Activated CD4-positive, CD25-positive, alpha-beta regulatory T cell treated with anti-CD3 and anti-CD28 coated beads, Interleukin-2, amount 50 U/mL, for 16 hours (primary cell): Measurements from ENCODE around the gene GPR183.

Experiments used
- DNase-seq: peaks from one replicate; pipeline ENCODE4 v3.0.0-alpha.2; 2020; ENCODE audit warnings: low read depth, low spot score

GPR183 gene, protein sequence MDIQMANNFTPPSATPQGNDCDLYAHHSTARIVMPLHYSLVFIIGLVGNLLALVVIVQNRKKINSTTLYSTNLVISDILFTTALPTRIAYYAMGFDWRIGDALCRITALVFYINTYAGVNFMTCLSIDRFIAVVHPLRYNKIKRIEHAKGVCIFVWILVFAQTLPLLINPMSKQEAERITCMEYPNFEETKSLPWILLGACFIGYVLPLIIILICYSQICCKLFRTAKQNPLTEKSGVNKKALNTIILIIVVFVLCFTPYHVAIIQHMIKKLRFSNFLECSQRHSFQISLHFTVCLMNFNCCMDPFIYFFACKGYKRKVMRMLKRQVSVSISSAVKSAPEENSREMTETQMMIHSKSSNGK

DNA sequence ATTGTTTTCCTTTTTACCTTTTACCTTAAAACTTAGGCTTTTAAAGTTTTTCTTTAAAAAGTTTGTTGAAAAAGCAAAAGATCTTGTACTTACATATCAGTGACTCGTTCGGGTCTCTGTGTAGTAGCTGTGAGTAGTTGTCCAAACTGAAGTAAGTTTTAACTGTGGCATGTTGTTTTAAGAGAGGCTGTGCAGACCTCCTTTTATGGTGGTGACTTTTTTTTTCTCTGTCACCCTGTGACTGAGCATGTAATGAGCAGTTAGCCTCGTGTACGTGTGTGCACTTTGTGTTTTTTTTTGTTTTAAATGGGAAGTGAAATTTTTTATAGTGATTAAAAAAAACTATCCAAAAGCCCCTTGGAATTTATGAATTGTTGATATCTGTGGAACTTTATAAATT, at the start of gene GPR183:
TSS of gene GPR183 (minus strand) at position 153 of the 400 bp plus-strand sequence. CDS start 11,254 bp downstream, outside the sequence.
- DNase-seq = no peak

DNA sequence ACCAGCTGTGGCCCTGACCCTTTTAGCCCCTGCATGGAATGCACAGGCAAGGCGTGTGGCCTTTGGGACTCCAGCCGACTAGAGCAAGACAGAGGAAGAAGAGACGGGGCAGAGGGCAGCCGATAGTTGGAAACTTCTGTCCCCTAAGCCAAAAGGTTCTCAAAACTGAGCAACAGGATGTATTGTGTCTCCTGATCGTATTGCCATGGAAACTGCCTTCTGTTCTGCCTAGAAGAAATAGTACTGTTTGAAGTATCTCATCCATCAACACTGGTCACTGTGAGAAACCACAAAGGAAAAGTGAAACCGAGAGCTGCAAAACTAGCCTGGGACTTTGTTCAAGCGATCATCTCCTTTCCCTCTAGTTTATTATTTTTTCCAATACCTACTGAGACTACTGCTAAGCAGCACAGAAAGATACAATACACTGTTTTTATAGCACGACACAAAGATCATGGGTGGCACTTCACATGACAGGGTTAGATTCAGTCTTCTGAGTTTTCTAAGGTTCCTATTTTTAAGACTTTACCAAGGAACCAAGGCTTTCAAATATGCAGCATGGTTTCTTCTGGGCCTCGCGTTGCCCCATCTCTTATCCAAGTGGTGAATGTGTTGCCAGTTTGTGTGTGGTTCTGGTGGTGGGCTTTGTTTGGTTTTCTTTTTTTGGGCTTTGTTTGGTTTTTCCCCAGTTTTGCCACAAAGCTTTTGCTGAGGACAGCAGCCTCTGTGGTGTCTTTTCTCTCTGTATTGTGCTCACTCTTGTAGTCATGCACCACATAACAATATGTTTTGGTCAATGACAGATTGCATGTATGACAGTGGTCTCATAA, 49.3 kb upstream of the GPR183 start:
- peak; percentile 43 for DNase-seq

DNA sequence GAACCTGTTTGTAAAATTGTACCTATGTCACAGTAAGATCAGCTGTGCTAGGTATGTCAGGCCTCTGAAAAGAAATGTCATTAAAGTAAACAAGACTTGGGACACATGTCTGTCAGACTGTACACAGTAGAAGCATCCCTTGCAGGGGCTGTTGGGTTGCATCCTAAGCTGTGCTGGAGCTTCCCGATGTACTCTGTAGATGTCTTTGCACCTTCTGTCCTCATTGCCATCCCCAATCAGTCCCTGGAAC, 48.7 kb upstream of the GPR183 start:
- no peak for DNase-seq

DNA sequence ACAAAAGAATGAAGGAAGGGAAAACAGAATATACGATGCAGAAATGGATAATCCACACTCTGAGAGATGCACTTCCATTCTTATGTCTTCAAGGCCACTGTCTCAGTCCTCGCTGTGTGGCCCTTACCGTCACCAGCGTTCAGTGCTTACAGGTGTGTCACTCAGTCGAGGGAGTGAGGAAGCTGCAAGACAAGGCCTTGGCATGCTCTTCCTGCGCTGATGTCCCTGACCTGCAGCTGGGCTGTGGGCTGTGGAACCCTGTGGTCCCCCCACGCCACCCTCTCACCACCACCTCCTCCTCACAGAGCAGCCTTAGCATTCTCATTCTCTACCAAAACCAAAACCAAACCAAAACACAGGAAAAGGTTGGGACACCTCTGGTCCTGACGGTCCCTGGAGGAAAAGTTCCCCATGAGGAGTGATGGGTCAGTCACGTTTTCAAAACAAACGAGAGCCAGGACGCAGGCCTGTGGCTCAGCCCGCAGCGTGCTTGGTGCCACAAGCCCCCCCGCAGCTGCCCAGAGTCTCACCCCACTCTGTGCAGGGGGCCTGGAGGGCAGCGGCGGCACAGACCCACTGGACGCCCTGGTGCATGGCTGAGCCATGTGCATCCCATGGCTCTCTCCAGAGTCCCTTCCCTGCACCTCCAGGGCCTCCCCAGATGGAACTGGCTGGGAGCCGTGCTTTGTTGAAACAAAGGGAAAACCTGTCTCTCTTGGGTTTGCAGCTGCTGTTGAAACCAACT, 48.2 kb upstream of the GPR183 start:
- no peak for DNase-seq

DNA sequence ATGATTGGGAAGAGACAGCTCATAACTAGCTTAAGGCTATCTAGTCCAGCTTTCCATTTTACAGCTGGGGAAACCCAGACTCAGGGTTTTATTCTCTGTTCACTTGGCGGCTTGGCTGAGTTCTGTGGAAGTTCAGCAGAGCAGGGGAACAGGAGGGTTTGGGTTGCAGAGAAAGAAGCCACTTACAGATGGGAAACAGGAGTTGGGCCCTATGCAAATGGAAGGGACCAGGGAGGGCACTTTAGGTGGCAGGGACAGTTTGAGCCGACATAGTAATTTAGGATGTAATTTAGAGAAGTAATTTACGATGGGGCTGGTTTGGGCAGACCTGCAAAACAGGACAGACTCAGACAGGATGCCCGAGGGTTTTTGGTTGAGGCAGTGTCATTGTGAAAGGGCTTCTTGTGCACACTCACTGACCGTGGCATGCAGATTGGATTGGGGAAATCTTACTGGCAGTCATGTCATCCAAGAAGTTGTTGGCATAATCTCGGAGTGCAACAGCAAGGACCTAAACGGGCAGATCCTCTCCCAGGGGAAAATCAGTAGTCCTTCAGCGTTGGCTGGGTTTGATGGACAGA, 47.3 kb upstream of the GPR183 start:
- DNase-seq = no peak

DNA sequence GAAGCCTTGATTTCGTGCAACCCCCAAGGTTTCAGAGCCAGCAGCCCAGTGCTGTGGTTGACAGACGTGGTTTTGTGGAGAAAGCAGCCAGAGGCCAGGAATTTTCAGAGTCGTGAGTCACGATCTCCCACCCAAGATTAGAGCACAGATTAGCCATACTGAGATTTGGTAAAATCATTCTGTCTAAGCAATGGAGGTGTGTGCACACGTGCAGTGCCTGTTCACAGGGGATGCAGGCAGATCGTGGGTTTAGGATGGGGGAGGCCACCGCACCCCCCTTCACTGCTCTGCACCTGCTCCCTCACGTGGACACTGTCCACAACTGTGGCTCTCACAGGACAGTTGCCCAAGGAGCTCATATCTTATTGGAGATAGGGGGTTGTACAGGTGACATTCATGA, 46.6 kb upstream of the GPR183 start:
- no peak for DNase-seq

DNA sequence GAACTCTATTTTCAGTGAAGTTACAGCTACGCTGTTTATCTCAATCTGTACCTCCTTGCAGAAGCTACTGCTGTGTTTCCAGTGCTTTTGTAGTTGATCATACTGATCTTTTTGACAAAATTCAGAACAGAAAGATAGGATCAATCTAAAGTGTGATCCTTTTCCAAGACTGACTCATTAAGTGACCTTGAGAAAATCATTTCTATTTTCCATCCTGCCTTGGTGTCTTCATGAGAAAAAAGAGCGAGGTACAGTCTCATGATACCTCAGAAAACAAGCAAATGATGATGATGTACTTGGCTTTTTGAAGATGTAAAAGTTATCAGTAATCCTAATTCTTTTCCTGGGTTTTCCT, 46.0 kb upstream of the GPR183 start:
- DNase-seq = no peak

DNA sequence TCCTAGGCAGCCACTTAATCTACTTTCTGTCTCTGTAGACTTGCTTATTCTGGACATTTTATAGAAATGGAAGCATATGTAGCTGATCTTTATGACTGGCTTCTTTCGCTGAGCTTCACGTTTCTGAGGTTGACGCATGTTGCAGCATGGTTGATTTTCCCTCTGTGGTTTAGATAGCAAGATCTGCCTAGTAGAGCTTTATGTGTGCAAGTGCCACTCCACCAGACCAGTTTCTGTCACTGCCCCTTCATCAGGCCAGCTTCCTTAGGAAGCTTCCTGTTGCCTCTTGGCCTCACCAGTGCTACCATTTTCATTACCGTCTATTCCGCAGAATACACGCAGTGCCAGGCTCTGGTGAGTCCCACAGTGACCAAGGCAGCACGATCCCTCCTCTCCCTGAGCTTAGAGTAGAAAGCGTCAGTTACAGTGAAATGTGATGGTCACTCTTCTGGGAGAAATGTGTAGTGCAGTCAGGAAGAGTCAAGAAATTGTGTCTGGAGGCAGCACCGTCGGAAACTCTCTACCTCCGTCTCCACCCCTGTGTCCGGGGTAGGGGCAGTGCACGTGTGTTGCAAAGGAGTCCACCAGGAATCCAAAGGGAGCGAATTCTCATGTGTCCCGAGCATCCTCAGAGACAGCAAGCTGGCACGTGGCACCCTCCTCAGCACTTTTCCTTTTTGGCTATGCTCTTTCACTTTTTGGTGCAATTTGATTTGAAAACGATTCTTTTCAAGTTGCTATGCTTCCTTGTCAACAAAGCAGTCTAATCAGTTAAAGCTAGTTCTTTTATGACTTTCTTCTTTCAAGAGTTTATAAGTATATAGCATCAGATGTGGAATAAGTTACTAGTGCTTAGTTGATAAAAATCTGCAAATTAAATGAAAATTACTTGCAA, 45.4 kb upstream of the GPR183 start:
- no peak for DNase-seq

DNA sequence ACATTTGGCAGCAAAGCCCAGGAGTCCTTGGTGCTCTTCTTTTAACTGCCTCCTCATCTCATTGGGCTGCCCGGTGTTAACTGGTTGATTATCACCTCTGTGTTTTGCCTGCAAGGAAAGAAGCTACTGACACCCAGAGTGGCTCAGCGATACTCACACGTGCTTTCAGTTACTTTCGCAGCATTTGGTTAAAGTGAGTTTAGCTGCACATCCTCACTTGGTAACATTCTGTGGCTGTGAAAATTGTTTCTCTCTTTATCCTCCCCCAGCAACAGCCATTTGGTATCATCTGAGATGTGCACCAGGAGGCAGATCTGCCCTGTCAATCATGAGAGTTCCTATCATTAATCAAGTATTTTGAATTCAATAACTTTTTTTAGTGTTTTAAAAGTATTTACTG, 44.6 kb upstream of the GPR183 start:
- DNase-seq = no peak

DNA sequence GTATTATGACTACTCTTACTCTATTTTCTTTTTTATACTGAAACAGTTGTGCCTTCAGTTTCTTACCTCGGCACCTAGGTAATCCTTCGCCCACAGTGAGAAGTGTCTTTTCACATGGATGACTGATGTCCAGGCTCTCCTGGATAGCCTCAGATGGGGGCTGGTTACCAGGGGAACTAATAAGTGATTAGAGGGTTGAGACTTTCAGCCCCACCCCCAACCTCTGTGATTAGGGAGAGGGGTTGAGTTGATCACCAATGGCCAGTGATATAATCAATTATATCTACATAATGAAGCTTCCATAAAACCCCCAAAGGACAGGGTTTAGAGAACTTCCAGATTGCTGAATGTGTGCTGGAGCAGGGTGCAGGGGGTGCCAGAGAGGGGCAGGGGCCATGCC, 43.0 kb upstream of the GPR183 start:
- no peak for DNase-seq

DNA sequence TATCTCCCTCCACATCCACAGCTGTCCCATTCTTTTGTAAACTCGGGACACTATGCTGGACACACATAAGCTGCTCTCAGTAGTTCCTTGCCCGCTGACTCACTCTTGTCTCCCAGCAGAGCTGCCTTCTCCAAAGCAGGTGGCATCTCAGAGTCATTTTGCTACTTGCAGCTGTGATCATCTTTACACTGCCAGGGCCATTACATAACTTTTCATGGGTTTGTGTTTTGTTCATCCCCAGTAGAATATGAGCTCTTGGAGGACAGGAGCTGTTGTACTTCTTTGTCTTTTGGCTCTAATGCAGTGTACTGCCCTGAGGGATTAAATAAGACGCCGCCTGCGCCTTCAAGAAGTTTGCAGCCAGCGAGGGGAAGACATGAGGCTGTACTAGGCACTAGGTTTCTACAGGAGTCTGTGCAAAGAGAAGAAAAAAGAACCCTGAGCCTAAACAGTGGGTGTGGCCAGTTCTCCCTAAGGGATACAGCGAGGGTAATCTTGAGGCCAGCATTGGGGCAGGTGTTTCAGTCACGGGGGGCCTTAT, 40.8 kb upstream of the GPR183 start:
- DNase-seq = no peak

DNA sequence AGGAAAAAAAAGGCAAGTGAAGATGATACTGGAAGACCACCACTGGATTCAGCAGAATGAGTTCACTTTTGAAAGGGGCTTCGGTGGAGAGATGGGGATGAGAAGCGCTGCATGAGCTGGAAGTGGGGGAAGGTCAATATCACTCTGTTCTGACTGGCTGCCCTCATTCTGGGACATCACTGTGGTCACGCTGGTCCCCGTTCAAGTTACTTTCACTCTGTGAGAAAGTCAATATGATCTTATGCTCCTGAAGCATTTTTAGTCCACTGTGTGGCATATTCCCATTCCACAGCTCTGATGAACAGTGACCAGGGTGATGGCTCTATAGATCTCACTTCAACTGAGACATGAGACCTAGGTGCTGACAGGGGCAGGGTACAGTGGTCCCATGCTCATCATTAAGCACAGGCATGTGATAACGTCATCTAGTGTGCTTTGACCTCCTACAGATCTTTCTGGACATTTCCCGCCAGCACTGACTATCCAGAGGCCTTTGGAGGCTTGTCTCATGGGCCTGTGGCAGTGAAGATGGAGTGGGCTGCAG, 40.2 kb upstream of the GPR183 start:
- DNase-seq = no peak

DNA sequence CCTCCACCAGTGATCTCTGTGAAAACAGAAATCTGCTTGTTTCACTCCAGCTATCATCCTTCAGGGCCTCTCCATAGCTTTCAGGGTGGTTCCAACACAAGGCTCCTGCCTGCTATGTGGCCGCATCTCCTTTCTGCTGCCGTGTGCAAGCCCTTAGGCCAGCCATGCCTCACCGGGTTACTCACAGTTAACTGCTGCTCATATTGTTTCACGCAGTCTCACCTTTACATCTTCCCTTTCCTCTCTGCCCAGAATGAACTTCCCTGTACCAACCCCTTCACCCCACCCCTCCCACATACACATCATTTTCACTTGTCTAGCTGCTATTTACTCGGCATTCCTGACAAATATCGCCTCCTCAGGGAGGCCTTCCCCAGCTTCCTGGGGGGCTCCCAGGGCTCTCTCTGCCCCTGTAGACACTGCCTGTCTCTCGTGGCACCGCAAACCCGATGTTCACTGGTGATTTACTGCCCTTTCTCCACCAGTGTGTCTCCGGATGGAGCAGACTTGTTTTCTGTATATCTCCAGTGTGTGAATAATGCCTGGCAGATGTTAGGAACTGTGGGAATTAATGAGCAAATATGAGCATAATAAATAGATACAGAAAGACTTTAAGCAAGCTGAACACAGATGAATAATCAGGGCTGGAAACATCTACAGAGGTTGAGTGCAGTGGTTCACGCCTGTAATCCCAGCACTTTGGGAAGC, 39.3 kb upstream of the GPR183 start:
- no peak for DNase-seq

DNA sequence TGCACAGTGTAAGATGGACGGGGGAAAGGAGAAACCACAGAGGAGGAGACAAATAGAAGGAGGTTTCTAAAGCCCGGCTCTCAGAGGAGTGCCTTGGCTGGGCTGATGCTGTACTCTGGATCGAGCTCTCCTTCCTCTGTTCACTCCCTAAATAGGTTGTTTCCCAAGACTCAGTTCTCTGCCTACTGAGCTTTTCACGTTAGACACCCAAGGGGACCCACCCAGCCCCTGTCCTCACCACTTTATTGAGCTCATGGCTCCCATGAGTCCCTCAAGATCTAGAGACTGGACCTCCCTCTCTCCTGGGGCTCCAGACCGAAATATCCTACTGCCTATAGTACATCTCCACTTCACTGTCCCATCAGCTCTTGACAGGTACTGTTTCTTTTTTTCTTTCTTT, 38.1 kb upstream of the GPR183 start:
- no peak for DNase-seq

DNA sequence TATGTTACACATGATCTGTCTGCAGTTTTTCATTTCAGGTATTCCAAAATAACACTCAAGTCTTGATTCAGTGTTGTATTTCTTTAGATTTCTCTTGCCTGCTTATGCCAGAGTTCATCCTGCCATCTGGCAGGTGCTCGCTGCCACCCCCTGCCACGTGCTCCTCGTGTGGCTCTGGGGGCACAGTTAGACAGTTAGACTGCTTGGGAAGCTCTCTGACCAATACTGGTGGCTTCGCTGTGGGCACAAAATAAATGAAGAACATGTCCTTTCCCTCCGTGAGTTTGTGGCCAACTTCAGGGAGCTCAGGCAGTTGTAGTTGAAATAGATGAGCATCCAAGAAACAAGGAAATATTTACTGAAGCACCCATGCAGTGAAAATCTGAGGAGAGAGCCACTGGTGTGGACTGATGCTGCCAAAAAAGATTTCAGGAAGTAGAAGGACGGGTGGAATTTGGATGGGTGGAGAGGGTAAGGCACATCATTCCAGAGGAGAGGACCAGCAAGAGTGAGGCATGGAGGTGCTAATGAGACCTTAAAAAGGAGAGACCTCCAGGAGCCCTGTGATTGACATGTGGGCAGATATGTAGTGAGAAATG, 37.5 kb upstream of the GPR183 start:
- no peak for DNase-seq

DNA sequence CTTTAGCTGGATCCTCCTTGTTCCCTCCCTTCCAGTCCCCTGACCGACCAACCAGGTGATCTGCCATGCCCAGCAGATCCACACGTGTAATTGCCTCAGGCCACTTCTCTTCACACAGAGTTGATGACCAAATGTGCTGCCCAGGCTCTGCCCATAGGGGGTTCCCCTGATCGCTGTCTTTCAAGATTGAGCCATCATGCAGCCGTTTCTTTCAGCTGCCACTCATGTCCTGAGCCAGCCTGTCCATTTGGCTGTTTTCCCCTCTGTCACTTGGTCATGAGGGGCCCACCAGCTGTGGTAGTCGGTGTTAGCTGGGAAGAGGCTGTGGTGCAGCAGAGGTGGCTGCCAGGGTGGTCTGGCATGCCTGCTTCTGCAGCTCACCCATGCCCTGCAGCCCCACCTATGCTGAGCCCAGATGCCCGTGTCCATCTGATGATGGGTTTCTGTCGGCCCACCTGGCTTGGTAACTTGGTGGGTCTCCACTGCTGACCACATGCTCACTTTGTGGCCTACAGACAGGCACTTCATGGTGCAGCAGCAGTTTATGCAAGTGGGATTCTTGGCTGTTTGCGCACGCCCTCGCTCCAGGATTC, 35.6 kb upstream of the GPR183 start:
- DNase-seq = no peak

DNA sequence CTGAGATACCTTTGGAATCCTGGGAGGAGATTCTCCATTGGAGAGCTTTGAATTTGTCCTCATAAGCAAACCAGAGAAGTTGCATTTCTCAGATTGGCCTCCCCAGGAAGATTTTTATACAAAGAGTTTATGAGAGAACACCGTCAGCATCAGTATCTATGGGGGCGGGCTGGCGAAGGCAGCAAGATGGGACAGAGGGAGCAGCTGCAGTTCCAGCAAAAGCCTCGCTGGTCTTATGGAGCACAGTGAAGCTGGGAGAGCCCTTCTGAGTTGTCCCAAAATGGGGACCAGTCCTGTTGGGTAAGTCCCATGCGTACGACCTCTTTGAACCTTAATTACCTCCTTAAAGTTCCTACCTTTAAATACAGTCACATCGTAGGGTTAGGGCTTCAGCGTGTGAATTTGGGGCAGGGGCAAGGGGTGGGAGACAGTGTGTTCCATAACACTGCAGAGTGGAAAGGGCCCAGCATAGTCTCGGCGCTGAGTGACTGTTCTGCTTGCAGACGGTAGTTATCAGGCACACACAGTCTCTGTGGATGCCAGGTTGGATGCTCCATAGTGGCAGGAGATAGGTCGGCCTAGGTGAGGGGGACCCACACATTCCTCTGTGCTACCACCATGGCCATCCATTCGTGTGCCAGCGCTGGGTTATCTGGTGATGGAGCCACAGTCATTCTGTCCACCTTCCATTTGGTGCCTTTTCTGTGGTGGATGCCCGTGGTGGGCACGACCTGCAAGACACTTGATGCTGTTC, 34.9 kb upstream of the GPR183 start:
- no peak for DNase-seq

DNA sequence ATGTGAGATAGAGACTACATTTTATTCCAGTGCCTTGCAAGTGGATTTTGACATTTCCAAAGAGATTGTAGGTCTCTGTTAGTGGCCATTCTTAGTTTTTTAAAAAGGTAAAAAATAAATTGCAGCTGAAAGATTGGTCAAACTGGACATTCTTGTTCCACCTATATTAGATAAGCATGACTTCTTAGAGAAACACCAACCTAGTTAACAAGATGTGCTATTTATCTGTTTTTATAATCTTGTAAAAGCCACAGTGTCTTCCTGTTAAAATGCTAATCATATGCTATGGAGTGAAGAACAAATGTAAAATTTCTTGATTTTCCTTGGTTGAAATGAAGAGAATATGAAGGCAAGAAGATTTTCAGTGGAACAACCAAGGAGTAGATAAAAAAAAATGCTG, 33.4 kb upstream of the GPR183 start:
- no peak for DNase-seq
